ENCODE measurements around the gene MYH9. TPM values are rescaled to one million over a fixed set of nuclear protein-coding genes. Genes with fewer than 3 reads are reported as not detected.

MYH9 gene
- polyA plus RNA-seq, 1 experiment = 338 TPM

DNA sequence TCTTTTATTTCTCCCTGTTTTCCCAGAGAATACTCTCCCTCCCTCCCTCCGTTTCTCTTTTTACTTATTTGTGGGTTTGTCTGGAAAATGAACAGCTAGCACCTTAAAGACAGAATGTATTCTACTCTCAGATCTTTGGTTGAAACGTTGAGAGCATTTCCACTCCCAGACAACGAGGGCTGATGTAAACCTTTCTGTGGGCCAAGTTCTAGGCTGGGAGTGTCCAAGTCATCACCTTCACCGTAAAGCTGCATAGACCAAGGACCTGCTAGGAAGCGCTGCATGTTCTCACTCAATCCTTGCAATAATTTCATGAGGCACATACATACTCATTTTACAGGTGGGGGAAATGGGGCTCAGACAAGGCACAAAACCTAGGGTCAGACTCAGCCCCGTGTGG lies 32.4 kb downstream of the MYH9 start:
- no peak for DNase-seq (ENCODE audit: low read depth, low spot score)
- CTCF ChIA-PET = interaction anchor here (0.6 to 1.3 kb wide), 3 partner anchors 9 to 904 kb away, joined by 3 read pairs; no protein-coding TSS in a partner anchor
- POLR2A ChIA-PET = interaction anchor here (0.6 to 2.4 kb wide), 7 partner anchors 9 to 117 kb away, joined by 3 to 16 read pairs (median 4); no protein-coding TSS in a partner anchor
- Histone ChIP-seq H3K27me3 (ENCODE audit: control insufficient read depth, insufficient read depth, low read length) (no peaks in the 10 kb centered on the region), H3K27ac (ENCODE audit: low read depth, low read length) (peak overlapping the region; percentile 98), H3K9me3 (ENCODE audit: control insufficient read depth, insufficient read depth, low read length) (peaks cover 5% of the 10 kb centered on the region; the same call in 1 of the 2 replicates), H3K4me3 (ENCODE audit: low read depth, low read length) (peak overlapping the region; percentile 29)
- no peak for TF ChIP-seq CTCF (IDR thresholded peaks at IDR 0.05; ENCODE audit: low read depth, low read length)

GRCh38 chr22:36352803-36353507 lies 34.8 kb downstream of the MYH9 start:
- ChIA-PET POLR2A (interaction anchor here (0.5 to 1.9 kb wide), 8 partner anchors 9 to 119 kb away, joined by 3 to 6 read pairs (median 4); no protein-coding TSS in a partner anchor), CTCF (no interaction called here)
- peak; percentile 72 for DNase-seq (ENCODE audit: low read depth, low spot score)
- Histone ChIP-seq H3K27me3 (ENCODE audit: control insufficient read depth, insufficient read depth, low read length) (no peaks in the 10 kb centered on the region), H3K4me3 (ENCODE audit: low read depth, low read length) (peak overlapping the region; percentile 15; the same call in 1 of the 2 replicates), H3K9me3 (ENCODE audit: control insufficient read depth, insufficient read depth, low read length) (peaks cover 5% of the 10 kb centered on the region; the same call in 1 of the 2 replicates), H3K27ac (ENCODE audit: low read depth, low read length) (peak overlapping the region; percentile 98)
- TF ChIP-seq CTCF (IDR thresholded peaks at IDR 0.05; ENCODE audit: low read depth, low read length) = no peak

DNA sequence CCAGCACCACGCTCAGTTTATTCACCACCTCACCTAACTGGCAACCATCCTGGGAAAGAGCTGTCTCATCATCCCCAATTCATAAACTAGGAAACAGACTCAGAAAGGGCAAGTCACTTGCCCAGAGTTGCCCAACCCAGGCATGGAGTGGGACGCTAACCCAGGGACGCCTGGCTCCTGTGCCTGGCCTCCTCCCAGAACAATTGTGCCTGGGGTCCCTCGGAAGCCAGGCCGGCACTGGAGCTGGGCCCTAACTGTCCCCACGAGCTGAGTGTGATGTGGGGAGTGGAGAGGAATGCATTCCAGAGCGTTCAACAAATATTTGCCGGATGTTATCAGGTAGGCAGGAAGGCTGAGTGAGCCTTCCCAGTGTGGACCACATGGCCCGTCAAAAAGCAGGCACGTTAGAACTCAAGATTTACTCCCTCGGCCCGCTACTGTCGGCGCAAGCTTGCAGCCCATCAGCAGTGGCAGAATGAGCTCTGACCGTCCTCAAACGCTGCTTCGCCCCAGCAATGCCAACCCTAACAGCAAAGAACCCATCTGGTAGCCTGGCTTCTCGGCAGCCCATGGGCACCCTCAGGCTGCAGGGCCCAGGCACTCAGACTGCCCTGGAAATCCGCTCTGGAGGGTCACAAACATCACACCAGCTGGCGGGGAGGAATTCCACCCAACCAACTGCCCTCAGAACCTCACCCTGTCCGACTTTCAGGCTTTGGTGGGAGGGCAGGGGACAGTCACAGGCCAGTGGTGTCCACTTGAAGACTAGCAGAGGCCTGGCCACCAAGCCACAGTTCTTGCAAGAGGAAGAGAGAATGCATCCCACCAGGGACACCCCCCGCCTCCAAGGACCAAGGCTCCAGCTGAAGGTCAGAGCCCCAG lies 35.6 kb downstream of the MYH9 start:
- DNase-seq (ENCODE audit: low read depth, low spot score) = no peak
- peak overlapping the region; percentile 15; the same call in 1 of the 2 replicates for H3K4me3 ChIP-seq (ENCODE audit: low read depth, low read length)
- H3K27me3 ChIP-seq (ENCODE audit: control insufficient read depth, insufficient read depth, low read length) = no peaks in the 10 kb centered on the region
- no peak for TF ChIP-seq CTCF (IDR thresholded peaks at IDR 0.05; ENCODE audit: low read depth, low read length)
- ChIA-PET POLR2A (interaction anchor here (0.7 to 1.9 kb wide), 5 partner anchors 9 to 25 kb away, joined by 3 to 6 read pairs (median 4); no protein-coding TSS in a partner anchor), CTCF (interaction anchor here (0.8 kb wide), 1 partner anchor 118 kb away, joined by 5 read pairs; no protein-coding TSS in a partner anchor)
- H3K9me3 ChIP-seq (ENCODE audit: control insufficient read depth, insufficient read depth, low read length) = peaks cover 5% of the 10 kb centered on the region; the same call in 1 of the 2 replicates
- peak overlapping the region; percentile 98 for H3K27ac ChIP-seq (ENCODE audit: low read depth, low read length)

GRCh38 chr22:36350751-36351594 lies 36.8 kb downstream of the MYH9 start:
- TF ChIP-seq CTCF (IDR thresholded peaks at IDR 0.05; ENCODE audit: low read depth, low read length) = peak; percentile 26; the same call in 1 of the 2 replicates
- H3K4me3 ChIP-seq (ENCODE audit: low read depth, low read length) = peak overlapping the region; percentile 25
- no peaks in the 10 kb centered on the region for H3K27me3 ChIP-seq (ENCODE audit: control insufficient read depth, insufficient read depth, low read length)
- peaks cover 5% of the 10 kb centered on the region; the same call in 1 of the 2 replicates for H3K9me3 ChIP-seq (ENCODE audit: control insufficient read depth, insufficient read depth, low read length)
- no peak for DNase-seq (ENCODE audit: low read depth, low spot score)
- ChIA-PET POLR2A (interaction anchor here (0.8 to 1.4 kb wide), 5 partner anchors 12 to 37 kb away, joined by 3 to 5 read pairs (median 3); partner anchors contain the start of gene MYH9), CTCF (no interaction called here)
- H3K27ac ChIP-seq (ENCODE audit: low read depth, low read length) = peak overlapping the region; percentile 98

Measured in AG04450 (cell line).